AG04450 (cell line): ENCODE measurements around the gene SYT6. TPM values are rescaled to one million over a fixed set of nuclear protein-coding genes. Genes with fewer than 3 reads are reported as not detected.

Source experiments
- CTCF ChIA-PET: fragments of 300-600, 350-600 bp; formaldehyde crosslinking; extraction: SDS; loops from one replicate; lab custom pipeline; 2022; ENCODE audit warnings: antibody characterized with exemption, inconsistent platforms; lab: Charles Lee
- POLR2A ChIA-PET: fragments of 350-600 bp; formaldehyde crosslinking; extraction: SDS; loops from one replicate; lab custom pipeline; 2021; ENCODE audit warnings: antibody characterized with exemption, inconsistent platforms; lab: Yijun Ruan, JAX
- DNase-seq: peaks from one replicate; pipeline ENCODE4 v3.0.0-alpha.2; 2011; ENCODE audit warnings: low read depth, low spot score
- H3K27ac ChIP-seq: one replicate; pipeline ENCODE4 v1.5.1; 2012; ENCODE audit warnings: low read depth, low read length, control low read depth
- H3K27me3 ChIP-seq: one replicate; pipeline ENCODE4 v1.6.0; 2012; ENCODE audit warnings: low read length; ENCODE audit not compliant: control insufficient read depth, insufficient read depth
- H3K4me3 ChIP-seq: 2 replicates; pipeline ENCODE4 v1.5.1; 2011; ENCODE audit warnings: mild to moderate bottlenecking, low read depth, low read length, control low read depth
- H3K9me3 ChIP-seq: 2 replicates; pipeline ENCODE4 v1.5.1; 2012; ENCODE audit warnings: low read length; ENCODE audit not compliant: control insufficient read depth, insufficient read depth
- polyA plus RNA-seq: library from polyadenylated mRNA; depleted of rRNA; stranded (reverse); fragments of >200 nt; gene quantifications from 2 replicates; pipeline ENCODE4 v1.2.3, GENCODE V29; 2011
- TF ChIP-seq, protein P1 (sequence below): IDR thresholded peaks from 2 replicates; pipeline ENCODE4 v1.5.1; 2011; ENCODE audit warnings: low read depth, low read length, control low read depth, inconsistent platforms

The SYT6 gene
- polyA plus RNA-seq, 1 experiment: not detected

DNA sequence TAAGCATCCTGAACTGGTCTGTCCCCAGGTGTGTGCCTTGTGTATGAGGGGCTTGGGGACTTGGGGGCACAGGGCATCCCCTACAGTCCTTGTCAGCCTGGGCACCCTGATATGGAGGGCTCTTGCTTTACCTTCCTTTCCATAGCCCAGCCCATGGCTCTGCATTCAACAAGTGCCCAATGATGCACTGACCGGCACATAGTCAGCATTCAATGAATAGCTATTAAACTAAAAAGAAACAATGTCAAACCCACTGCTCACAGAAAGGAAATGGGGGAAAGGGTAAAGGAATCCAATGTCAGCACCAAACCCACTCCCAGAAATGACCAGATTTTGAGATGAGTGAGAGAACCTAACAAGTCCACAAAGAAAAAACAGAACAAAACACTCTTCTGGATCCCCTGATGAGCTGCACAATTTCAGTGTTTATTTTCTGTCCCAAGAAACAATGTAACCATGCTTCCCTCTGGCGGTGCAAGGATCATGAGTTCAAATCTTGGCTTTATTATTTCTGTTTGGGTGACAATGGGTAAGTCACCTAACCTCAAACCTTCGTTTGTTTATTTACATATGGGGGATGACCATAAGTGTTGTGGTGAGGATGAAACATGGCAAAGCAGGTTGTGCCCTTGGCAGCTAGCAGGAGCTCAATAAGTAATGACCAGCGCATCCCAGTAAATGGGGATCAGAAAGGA lies 22.0 kb downstream of the SYT6 start:
- ChIA-PET CTCF (interaction anchor here (0.6 to 1.1 kb wide), 3 partner anchors 154 to 1669 kb away, joined by 3 to 6 read pairs (median 4); no protein-coding TSS in a partner anchor), POLR2A (no interaction called here)
- Histone ChIP-seq H3K4me3 (no peak overlapping the region), H3K27ac (no peak overlapping the region), H3K9me3 (no peaks in the 10 kb centered on the region; the same call in 1 of the 2 replicates), H3K27me3 (peaks cover 6% of the 10 kb centered on the region)
- TF ChIP-seq, protein P1, sequence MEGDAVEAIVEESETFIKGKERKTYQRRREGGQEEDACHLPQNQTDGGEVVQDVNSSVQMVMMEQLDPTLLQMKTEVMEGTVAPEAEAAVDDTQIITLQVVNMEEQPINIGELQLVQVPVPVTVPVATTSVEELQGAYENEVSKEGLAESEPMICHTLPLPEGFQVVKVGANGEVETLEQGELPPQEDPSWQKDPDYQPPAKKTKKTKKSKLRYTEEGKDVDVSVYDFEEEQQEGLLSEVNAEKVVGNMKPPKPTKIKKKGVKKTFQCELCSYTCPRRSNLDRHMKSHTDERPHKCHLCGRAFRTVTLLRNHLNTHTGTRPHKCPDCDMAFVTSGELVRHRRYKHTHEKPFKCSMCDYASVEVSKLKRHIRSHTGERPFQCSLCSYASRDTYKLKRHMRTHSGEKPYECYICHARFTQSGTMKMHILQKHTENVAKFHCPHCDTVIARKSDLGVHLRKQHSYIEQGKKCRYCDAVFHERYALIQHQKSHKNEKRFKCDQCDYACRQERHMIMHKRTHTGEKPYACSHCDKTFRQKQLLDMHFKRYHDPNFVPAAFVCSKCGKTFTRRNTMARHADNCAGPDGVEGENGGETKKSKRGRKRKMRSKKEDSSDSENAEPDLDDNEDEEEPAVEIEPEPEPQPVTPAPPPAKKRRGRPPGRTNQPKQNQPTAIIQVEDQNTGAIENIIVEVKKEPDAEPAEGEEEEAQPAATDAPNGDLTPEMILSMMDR: no peak
- no peak for DNase-seq

DNA sequence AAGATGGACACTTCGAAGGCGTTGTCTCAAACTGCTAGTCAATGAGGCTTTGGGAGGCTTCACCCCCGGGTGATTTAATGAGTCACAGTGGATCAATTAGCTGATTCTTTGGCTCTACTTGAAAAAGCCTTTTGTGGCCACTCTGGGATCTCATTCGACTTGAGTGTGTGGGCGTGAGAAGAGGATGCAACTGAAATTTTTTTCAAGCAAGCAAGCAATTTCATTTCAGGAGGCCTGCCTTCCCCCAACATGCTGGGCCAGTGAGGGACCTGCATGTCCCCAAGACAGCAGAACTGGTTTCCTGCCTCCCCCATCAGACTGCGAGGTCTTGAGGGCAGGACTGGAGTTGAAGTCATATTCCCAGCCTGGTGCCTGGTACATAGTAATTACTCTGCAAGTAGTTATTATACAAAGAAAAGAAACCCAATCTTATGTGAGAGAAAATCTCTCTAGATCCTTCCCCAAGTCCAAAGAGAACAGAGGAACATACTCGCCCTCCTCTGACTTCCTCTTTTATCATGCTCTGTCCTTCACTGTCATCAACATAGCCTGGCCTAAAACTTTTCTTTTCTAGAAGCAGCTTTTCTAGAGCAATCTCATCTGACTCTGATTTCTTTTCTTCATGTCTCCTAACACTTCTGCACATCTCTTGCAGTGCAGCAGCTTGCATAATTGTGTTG lies 22.7 kb downstream of the SYT6 start:
- Histone ChIP-seq H3K4me3 (no peak overlapping the region), H3K9me3 (no peaks in the 10 kb centered on the region; the same call in 1 of the 2 replicates), H3K27me3 (peaks cover 6% of the 10 kb centered on the region), H3K27ac (no peak overlapping the region)
- TF ChIP-seq, protein P1: no peak
- ChIA-PET CTCF (interaction anchor here (0.6 to 1.1 kb wide), 2 partner anchors 153 to 182 kb away, joined by 4 read pairs; no protein-coding TSS in a partner anchor), POLR2A (no interaction called here)
- DNase-seq: no peak

DNA sequence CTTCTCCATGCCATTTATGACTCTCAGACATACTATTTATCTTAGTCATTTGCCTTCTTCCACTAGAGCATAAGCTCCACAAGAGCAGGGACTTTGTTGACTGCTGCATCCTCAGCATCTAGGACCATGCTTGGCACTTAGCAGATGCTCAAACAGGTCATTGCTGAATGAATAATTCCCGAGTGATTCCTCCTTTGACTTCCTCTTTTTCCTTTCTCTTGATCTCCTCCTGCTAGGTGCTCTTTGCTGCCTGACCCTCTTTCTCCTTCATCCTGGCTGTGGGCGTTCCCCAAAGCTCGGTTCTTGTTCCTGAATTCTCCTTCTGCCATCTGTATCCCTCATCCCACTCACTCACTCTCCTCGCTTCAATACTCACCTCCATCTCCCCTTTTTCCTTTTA lies 23.5 kb downstream of the SYT6 start:
- TF ChIP-seq, protein P1: no peak
- H3K4me3 ChIP-seq: no peak overlapping the region
- peaks cover 6% of the 10 kb centered on the region for H3K27me3 ChIP-seq
- H3K27ac ChIP-seq: no peak overlapping the region
- no peak for DNase-seq
- CTCF ChIA-PET: interaction anchor here (0.6 kb wide), 2 partner anchors 153 to 182 kb away, joined by 4 read pairs; no protein-coding TSS in a partner anchor
- H3K9me3 ChIP-seq: no peaks in the 10 kb centered on the region; the same call in 1 of the 2 replicates
- POLR2A ChIA-PET: no interaction called here

DNA sequence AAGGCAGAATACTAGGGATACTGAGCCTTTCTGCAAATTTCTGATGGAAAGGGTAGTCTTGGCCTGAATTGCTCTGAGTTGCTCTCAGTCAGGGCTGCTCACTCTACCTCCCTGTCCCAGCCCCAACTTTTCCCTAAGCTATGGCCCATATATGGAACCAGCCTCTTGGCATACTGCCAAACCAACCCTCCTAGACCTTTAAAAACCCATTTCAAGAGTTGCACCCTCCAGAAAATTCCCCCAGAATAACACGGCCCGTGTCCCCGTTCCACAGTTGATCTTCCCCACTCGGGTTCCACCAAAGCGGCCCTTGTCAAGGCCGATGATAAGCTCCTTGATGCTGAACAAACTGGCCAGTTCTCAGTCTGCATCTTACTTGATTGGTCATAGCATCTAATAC lies 25.4 kb downstream of the SYT6 start:
- TF ChIP-seq, protein P1: no peak
- Histone ChIP-seq H3K27ac (no peak overlapping the region), H3K4me3 (no peak overlapping the region), H3K27me3 (peaks cover 6% of the 10 kb centered on the region), H3K9me3 (no peaks in the 10 kb centered on the region; the same call in 1 of the 2 replicates)
- no peak for DNase-seq
- POLR2A ChIA-PET: no interaction called here
- CTCF ChIA-PET: no interaction called here
